GM19372 (cell line): Measurements from ENCODE around the gene KCNQ5.
A peak's percentile ranks its signal among the peaks of the same experiment; 100 is the strongest.
"Not testable (repeated sequence)": the region's sequence is repeated elsewhere in the genome, so short reads cannot be mapped to it uniquely, and the experiment has no call there.

Experiments used
- ATAC-seq: cut with Tn5 transposase; IDR thresholded peaks from one replicate; pipeline ENCODE4 v1.9.1; 2021; ENCODE audit warnings: mild to moderate bottlenecking, low read depth, moderate library complexity; ENCODE audit not compliant: unreplicated experiment

Gene KCNQ5

GRCh38 chr6:73144516-73144915 lies 522.7 kb downstream of the KCNQ5 start:
- ATAC-seq = no peak

- no peak for ATAC-seq
These were observed 523.8 kb downstream of the KCNQ5 start for GRCh38 chr6:73145690-73146089.

GRCh38 chr6:73151732-73152131 lies 529.9 kb downstream of the KCNQ5 start:
- no peak for ATAC-seq

GRCh38 chr6:73152556-73152955 lies 530.7 kb downstream of the KCNQ5 start:
- ATAC-seq = no peak

GRCh38 chr6:73152966-73153757 lies 531.3 kb downstream of the KCNQ5 start:
- ATAC-seq = no peak

- ATAC-seq = no peak
These were observed 535.2 kb downstream of the KCNQ5 start for GRCh38 chr6:73156793-73157767.

- ATAC-seq = no peak
These were observed 536.0 kb downstream of the KCNQ5 start for GRCh38 chr6:73157870-73158269.

GRCh38 chr6:73169111-73169510 lies 547.2 kb downstream of the KCNQ5 start:
- ATAC-seq = no peak

- no peak for ATAC-seq
These were observed 547.8 kb downstream of the KCNQ5 start for GRCh38 chr6:73169633-73170032.

- no peak for ATAC-seq
These were observed 552.8 kb downstream of the KCNQ5 start for GRCh38 chr6:73174646-73175045.

GRCh38 chr6:73176057-73176456 lies 554.2 kb downstream of the KCNQ5 start:
- no peak for ATAC-seq

GRCh38 chr6:73177221-73177944 lies 555.5 kb downstream of the KCNQ5 start:
- peak; percentile 41 for ATAC-seq

GRCh38 chr6:73180076-73180738 lies 558.3 kb downstream of the KCNQ5 start:
- no peak for ATAC-seq

- peak; percentile 77 for ATAC-seq
These were observed 559.1 kb downstream of the KCNQ5 start for GRCh38 chr6:73180763-73181619.

- no peak for ATAC-seq
These were observed 560.2 kb downstream of the KCNQ5 start for GRCh38 chr6:73182021-73182607.

- not testable (repeated sequence) for ATAC-seq
These were observed 571.4 kb downstream of the KCNQ5 start for GRCh38 chr6:73193302-73193701.

GRCh38 chr6:73194744-73195143 lies 572.9 kb downstream of the KCNQ5 start:
- ATAC-seq = no peak

GRCh38 chr6:73200247-73200646 lies 578.4 kb downstream of the KCNQ5 start:
- no peak for ATAC-seq

- no peak for ATAC-seq
These were observed 578.9 kb downstream of the KCNQ5 start for GRCh38 chr6:73200735-73201134.
